ENCODE results near the gene CLK1.

Gene CLK1

DNA sequence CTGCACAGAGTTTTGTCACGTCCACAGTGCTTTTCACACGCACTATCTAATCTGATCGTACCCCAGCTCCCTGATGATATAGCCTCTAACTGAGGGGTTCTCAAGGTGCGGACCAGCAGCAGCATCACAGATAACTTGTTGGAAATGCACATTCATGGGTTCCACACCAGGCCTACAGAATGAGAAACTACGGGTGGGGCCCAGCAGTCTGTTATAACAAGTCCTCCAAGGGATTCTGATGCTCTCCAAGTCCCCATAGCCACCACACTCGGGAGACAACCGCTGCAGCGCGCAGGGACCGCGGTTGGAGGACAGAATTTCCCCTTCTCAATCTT is 53.5 kb downstream of the CLK1 start:
- no peak for DNase-seq

DNA sequence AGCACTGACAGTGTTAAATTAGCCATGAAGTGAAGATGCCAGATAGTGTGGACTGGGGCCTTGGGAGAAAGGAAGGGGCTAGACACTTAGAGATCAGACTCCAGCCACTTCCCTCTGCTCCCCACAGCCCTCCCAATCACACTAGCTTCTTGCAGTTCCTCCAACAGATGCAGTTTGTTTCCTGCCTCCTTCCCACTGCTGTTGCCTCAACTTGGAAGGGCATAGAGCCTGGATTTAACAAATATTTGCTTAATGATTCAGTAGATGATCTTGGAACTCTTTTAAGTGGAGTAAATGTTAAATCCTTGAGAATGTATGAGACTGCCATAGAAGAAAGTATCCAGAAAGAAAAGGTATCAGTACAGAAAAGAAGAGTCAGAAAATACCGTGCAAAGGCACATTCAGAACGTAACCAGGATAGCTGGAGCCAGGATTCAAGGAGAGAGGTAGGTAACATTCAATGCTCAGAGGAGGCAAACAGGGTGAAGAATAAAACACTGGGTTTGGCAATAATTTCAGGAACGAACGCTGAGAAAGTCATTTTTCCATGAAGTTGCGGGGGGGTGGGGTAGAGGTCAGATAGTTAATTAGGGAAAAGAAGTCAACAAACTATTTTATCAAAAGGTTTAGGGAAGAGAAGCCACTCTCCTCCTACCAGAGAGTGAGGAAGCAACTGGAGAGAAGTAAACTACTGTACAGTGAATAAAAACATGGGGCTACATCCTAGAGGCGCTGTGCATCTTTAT is 54.0 kb downstream of the CLK1 start:
- DNase-seq, result no peak

GRCh38 chr2:200809506-200810251 is 54.8 kb downstream of the CLK1 start:
- no peak for DNase-seq
